Breast epithelium (tissue), 4 donors: ENCODE results near the gene G3BP1. TPM values are rescaled to one million over a fixed set of nuclear protein-coding genes. Genes with fewer than 3 reads are reported as not detected.

Experiments
- DNase-seq, 2 donors: peaks; one replicate each; pipeline ENCODE4 v3.0.0-alpha.2; 2019; ENCODE audit warnings: low spot score in 2 of 2
- H3K27ac ChIP-seq, 2 donors: fragments of 200-600 bp; sonication (generic) in 1 of 2; one replicate each; pipeline ENCODE4 v1.5.1; 2016 to 2019; ENCODE audit warnings: mild to moderate bottlenecking in 1 of 2
- H3K27me3 ChIP-seq, 2 donors: fragments of 200-600 bp; sonication (generic) in 1 of 2; one replicate each; pipeline versions ENCODE4 v1.5.1 to v1.6.0; 2017 to 2019; ENCODE audit warnings: control low read depth in 1 of 2, mild to moderate bottlenecking in 1 of 2
- H3K36me3 ChIP-seq: fragments of 200-600 bp; one replicate; pipeline ENCODE4 v1.5.1; 2019
- H3K4me1 ChIP-seq, 2 donors: fragments of 200-600 bp; sonication (generic); one replicate each; pipeline ENCODE4 v1.5.1; 2016 to 2019; ENCODE audit warnings: control low read depth in 1 of 2
- H3K4me3 ChIP-seq, 3 donors: fragments of 200-600 bp; sonication (generic); 1 replicate in 2 of 3; 2 replicates in 1 of 3; pipeline ENCODE4 v1.5.1; 2016 to 2019; ENCODE audit warnings: mild to moderate bottlenecking in 3 of 3, moderate library complexity in 2 of 3
- H3K9me3 ChIP-seq, 2 donors: fragments of 200-600 bp; sonication (generic) in 1 of 2; one replicate each; pipeline ENCODE4 v1.5.1; 2016 to 2019; ENCODE audit warnings: control low read depth in 1 of 2
- POLR2A ChIP-seq: fragments of 450-650 bp; IDR thresholded peaks from one replicate; pipeline ENCODE4 v1.6.1; 2016; ENCODE audit warnings: antibody characterized with exemption, mild to moderate bottlenecking, moderate library complexity
- POLR2AphosphoS5 ChIP-seq, 3 donors: sonication (generic); formaldehyde crosslinking; IDR thresholded peaks; one replicate each; pipeline ENCODE4 v1.6.1; 2017; ENCODE audit warnings: antibody characterized with exemption in 3 of 3
- intact Hi-C: fragments of 100-400 bp; cut with DNase I; formaldehyde crosslinking; loops from one replicate; pipeline ENCODE4 v1.15.1; 2023; ENCODE audit warnings: low total_unique reads
- total RNA-seq, 3 donors: library from RNA; depleted of rRNA; stranded (reverse); fragments of >200 nt; gene quantifications; one replicate each; pipeline ENCODE4 v1.1.0, GENCODE V29; 2016
- TF ChIP-seq, protein P1 (sequence below), 3 donors: fragments of 450-650 bp; IDR thresholded peaks; one replicate each; pipeline ENCODE4 v1.5.1; 2016 to 2017; ENCODE audit warnings: antibody characterized with exemption in 3 of 3, mild to moderate bottlenecking in 3 of 3, moderate library complexity in 3 of 3

G3BP1 gene
- total RNA-seq, 3 donors from 2014 or later: 98.6 to 128 (median 107) TPM

DNA sequence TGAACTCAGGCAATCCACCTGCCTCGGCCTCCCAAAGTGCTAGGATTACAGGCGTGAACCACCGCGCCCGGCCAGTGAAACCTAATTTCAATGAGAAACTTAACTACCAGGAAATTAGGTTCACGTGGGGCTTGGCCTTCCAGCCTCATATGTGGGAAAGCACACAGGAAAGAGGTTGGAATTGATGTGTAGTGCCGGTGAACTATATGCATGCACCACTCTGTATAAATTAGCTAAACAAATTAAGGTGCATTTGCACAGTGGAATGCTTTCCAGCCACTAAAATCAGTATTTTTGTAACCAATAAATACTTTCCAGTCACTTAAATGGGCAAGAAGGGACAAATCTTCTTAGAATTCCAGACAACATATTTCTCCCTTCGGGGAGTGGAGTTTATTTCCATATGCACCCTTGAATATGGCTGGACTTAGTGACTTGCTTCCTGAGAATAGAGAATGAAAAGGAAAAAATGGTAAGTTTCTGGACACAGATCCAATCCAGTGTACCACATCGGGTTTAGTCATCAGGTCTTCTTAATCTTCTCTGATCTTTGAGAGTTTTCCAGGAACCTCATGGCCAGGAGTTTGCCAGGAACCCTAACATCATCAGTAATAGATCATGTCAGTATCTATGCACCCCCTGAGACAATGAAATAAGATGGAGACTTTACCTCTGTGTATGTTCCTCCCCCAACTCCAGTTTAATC, 38.2 kb upstream of the G3BP1 start:
- H3K4me1 ChIP-seq: no peaks in the 10 kb centered on the region
- no peaks in the 10 kb centered on the region for H3K36me3 ChIP-seq
- TF ChIP-seq POLR2AphosphoS5 (IDR thresholded peaks at IDR 0.05): no peak
- no peak for TF ChIP-seq POLR2A
- TF ChIP-seq, protein P1, sequence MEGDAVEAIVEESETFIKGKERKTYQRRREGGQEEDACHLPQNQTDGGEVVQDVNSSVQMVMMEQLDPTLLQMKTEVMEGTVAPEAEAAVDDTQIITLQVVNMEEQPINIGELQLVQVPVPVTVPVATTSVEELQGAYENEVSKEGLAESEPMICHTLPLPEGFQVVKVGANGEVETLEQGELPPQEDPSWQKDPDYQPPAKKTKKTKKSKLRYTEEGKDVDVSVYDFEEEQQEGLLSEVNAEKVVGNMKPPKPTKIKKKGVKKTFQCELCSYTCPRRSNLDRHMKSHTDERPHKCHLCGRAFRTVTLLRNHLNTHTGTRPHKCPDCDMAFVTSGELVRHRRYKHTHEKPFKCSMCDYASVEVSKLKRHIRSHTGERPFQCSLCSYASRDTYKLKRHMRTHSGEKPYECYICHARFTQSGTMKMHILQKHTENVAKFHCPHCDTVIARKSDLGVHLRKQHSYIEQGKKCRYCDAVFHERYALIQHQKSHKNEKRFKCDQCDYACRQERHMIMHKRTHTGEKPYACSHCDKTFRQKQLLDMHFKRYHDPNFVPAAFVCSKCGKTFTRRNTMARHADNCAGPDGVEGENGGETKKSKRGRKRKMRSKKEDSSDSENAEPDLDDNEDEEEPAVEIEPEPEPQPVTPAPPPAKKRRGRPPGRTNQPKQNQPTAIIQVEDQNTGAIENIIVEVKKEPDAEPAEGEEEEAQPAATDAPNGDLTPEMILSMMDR (IDR thresholded peaks at IDR 0.05): no peak
- no peak overlapping the region for H3K27ac ChIP-seq
- no peaks in the 10 kb centered on the region for H3K27me3 ChIP-seq
- peaks cover 4 to 13% of the 10 kb centered on the region in 2 donors for H3K9me3 ChIP-seq
- intact Hi-C loops: no loop called here
- DNase-seq: no peak
- H3K4me3 ChIP-seq: no peak overlapping the region

DNA sequence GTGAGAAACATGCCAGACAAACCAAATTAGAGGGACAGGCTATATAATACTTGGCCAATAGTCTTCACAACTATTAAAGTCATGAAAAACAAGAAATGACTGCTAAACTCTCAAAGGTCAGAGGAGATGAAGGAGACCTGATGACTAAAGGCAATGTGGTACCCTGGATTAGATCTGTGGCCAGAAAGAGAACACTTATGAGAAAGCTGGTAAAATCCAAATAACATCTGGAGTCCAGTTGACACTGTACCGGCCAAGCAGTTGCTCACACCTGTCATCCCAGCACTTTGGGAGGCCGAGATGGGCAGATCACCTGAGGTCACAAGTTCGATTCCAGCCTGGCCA, 37.7 kb upstream of the G3BP1 start:
- no peak for TF ChIP-seq POLR2A
- TF ChIP-seq, protein P1 (IDR thresholded peaks at IDR 0.05): no peak
- no peak for TF ChIP-seq POLR2AphosphoS5 (IDR thresholded peaks at IDR 0.05)
- Histone ChIP-seq H3K27ac (no peak overlapping the region), H3K4me1 (no peaks in the 10 kb centered on the region), H3K27me3 (no peaks in the 10 kb centered on the region), H3K9me3 (peaks cover 4 to 13% of the 10 kb centered on the region in 2 donors), H3K36me3 (no peaks in the 10 kb centered on the region), H3K4me3 (no peak overlapping the region)
- DNase-seq: no peak
- intact Hi-C loops: no loop called here

DNA sequence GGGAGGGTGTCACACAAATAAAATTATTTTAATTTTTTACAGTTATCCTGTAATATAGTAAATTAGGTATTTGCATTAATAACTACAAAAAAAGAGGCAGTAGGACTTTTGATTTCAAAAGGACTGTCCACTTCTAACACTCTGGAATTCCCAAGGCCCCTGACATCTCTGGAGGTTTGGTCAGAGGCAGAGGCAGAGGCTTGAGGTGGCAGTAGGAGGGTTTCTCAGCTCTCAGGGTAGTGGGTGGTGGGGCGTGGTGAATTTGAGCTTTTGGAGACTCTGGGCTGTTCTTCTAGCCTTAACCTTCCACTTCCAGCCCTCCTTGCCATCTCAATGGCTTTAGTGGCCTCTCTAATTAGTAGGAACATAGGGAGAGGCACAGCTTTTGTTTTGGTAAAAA, 36.1 kb upstream of the G3BP1 start:
- TF ChIP-seq POLR2A: no peak
- TF ChIP-seq, protein P1 (IDR thresholded peaks at IDR 0.05): no peak
- Histone ChIP-seq H3K9me3 (no peaks in the 10 kb centered on the region), H3K36me3 (no peaks in the 10 kb centered on the region), H3K4me1 (no peaks in the 10 kb centered on the region), H3K4me3 (no peak overlapping the region), H3K27me3 (no peaks in the 10 kb centered on the region), H3K27ac (no peak overlapping the region)
- no peak for DNase-seq
- intact Hi-C loops: no loop called here

DNA sequence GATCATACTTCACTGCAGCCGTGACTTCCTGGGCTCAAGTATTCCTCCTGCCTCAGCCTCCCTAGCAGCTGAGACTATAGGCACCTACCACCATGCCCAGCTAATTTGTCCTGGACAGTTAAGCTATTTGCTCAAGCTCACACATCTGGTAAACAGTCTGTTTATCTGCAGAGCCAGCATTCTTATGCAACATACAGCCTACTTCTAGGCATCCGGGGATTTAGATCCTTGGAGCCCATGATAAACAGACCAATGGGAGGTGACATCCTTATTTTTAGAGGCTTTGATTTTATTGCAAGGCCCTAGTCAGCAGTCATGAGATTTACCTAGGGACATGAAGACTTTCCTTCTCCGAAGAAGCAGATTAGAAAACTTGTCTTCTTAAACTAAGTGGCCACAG, 34.3 kb upstream of the G3BP1 start:
- Histone ChIP-seq H3K4me3 (no peak overlapping the region), H3K4me1 (no peaks in the 10 kb centered on the region), H3K27me3 (no peaks in the 10 kb centered on the region), H3K27ac (no peak overlapping the region), H3K36me3 (no peaks in the 10 kb centered on the region), H3K9me3 (no peaks in the 10 kb centered on the region)
- intact Hi-C loops: no loop called here
- TF ChIP-seq POLR2A (no peak), POLR2AphosphoS5 (IDR thresholded peaks at IDR 0.05) (no peak)
- TF ChIP-seq, protein P1 (IDR thresholded peaks at IDR 0.05): no peak
- DNase-seq: no peak

DNA sequence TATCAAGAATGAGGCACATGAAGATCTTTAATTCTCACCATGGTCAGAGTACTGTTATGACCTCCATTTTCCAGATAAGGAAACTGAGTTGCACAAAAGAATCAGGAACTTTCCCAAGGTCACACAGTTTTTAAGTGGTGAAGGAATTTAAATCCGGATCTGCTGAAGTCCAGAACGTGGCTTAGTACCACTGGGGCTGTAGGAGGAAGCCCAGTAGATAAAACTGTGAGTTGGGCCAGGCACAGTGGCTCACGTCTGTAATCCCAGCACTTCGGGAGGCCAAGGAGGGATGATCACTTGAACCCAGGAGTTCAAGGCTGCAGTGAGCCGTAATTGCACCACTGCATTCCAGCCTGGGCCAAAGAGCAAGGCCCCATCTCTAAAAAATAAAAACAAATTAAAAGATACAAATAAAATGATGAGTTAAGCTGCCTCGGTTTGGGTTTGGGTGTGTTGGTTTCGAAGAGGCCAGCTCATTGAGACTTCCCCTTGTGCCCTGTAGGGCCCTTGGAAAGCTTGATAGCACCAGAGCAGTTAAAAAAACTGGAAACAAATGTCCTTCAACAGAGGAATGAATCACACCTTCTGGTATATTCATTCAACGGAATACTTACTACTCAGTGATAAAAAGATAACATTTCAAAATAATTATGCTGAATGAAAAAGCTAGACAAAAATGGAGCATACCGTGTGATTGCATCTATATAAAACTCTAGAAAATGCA, 33.5 kb upstream of the G3BP1 start:
- no peak for DNase-seq
- Histone ChIP-seq H3K4me1 (no peaks in the 10 kb centered on the region), H3K27ac (no peak overlapping the region), H3K36me3 (no peaks in the 10 kb centered on the region), H3K4me3 (no peak overlapping the region), H3K9me3 (no peaks in the 10 kb centered on the region), H3K27me3 (no peaks in the 10 kb centered on the region)
- intact Hi-C loops: no loop called here
- TF ChIP-seq POLR2AphosphoS5 (IDR thresholded peaks at IDR 0.05) (no peak), POLR2A (no peak)
- TF ChIP-seq, protein P1 (IDR thresholded peaks at IDR 0.05): no peak
